ENCODE measurements around the gene NMNAT2.

DNA sequence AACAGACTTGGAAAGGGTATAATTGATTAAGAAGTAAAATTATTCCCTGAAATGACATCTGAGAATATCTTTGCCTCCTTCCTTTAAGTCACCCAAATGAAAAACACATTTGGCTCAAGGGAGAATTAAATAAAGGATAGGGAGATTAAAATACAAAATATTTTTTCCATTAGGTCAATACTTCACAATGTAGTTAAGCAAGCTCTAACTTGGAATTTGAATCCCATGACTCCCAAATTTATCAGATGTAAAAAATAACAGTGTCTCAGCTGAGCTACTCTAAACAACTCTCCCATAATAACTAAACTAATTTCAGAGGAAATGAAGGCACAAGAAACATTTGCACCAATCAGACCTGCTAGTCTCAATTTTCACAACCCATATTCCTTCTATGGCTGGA lies 6.5 kb upstream of the NMNAT2 start:
- TF ChIP-seq, protein P1, sequence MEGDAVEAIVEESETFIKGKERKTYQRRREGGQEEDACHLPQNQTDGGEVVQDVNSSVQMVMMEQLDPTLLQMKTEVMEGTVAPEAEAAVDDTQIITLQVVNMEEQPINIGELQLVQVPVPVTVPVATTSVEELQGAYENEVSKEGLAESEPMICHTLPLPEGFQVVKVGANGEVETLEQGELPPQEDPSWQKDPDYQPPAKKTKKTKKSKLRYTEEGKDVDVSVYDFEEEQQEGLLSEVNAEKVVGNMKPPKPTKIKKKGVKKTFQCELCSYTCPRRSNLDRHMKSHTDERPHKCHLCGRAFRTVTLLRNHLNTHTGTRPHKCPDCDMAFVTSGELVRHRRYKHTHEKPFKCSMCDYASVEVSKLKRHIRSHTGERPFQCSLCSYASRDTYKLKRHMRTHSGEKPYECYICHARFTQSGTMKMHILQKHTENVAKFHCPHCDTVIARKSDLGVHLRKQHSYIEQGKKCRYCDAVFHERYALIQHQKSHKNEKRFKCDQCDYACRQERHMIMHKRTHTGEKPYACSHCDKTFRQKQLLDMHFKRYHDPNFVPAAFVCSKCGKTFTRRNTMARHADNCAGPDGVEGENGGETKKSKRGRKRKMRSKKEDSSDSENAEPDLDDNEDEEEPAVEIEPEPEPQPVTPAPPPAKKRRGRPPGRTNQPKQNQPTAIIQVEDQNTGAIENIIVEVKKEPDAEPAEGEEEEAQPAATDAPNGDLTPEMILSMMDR (conservative IDR thresholded peaks at IDR 0.05; ENCODE audit: low read depth, low read length), result no peak
- TF ChIP-seq EZH2 (IDR thresholded peaks at IDR 0.05; ENCODE audit: borderline replicate concordance, low read depth, low read length, poor library complexity, severe bottlenecking), result no peak
